SKM-1 (cell line): ENCODE data around the gene CSF1.

Source experiments
- DNase-seq: peaks from one replicate; lab custom pipeline; 2025; ENCODE audit not compliant: unreplicated experiment; lab: John Stamatoyannopoulos, UW

Gene CSF1

DNA sequence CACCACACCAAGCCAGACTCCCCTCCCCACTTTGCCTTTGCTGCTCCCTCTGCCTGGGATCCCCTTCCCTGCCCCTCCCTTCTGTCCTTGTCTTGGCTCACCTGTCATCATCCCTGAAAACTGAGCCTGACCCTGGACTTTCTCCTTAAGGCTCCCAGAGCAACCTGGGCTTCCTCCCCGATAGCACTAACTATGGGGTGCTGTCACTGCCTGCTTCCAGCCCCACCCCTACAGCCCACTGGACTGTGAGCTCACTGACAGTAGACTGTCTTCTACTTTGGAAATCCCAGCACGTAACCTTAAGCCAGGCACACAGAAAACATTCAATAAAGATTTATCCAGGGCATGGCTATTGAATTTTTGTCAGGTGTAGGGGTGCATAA is 9.5 kb upstream of the CSF1 start:
- no peak for DNase-seq

DNA sequence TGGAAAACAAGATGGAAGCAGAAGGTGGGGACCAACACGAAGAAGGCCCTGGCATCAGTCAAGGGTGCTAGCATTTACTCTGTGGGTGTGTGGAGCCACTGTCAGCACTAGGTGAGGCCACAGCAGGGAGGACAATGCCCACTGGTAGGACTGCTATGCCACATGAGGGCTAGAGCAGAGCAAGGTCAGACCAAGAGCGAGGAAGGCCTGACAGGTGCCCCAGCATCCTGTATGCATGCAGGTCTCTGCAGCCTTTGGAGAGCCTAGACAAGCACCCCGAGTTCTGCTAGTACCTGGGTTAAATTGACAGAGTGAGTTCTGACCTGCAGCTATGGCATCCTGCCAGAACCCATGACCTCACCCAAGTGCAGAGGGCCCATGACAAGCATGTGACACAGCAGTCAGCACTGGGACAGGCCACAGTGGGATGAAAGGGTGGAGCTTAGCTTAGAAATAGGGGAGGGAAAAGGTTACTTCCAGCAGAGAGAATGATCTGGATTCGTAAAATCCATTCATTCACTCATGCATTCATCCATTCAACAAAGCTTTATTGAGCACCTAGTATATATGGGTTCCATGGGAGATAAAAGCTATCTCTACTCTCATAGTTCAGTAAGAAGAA is 9.0 kb upstream of the CSF1 start:
- DNase-seq: no peak

DNA sequence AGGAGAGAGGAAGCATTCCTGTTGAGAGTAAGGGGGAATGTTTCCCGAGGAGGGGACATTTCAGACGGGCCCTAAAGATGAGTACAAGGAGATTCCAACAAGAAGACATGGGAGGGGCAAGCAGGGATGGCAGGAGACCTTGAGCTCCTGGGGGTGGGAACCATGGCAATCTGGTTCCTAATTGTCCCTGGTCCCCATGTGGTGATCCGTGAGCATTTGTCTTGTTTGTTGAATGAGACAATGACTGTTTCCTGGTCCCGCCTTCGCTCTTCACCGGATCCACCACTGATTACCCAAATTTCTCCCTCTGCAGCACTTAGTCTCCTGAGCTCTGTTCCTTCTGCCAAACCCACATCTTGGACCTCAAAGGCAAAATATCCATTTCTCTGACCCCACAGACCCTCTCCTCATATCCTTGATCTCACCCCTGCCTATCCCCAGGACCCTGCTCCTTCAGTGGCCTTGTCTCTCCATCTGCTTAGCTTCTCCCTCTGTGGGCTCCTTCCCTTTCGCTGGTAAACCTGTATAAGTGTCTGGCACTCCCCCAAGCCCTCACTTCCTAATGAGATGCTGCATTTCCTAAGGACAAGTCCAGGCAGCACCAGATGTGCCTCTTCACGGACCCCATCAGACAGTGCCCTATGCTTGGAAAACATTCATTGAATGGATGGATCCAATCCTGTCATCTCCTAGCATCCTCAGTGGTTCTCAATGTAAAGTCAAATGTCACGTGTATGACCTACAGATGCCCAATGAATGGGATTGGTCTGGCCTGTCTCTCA is 8.3 kb upstream of the CSF1 start:
- no peak for DNase-seq

DNA sequence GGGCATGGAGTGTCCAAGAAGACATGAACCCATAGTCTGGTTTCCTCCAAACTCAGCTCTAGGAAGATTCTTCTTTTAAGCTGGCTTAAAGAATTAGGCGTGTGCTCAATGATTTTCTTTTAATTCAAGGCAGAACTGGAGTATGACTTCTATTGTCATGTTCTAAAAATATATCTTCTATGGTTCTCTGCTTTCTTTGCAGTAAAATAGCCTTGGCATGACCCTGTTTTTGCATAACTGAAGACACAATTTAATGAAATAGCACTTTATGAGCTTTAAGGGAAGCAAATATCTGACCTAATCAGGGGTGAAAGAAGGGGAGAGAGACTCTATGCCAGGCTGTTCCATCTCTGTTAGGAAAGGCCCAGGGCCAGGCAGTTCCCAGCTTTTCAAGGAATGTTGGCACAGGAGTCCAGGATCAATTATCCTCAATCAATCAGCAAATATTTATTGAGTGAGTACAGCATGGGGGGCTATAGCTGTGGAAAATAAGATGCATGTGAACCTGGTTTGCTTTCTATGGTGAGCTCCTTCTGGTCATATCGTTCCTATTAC is 7.2 kb upstream of the CSF1 start:
- no peak for DNase-seq

DNA sequence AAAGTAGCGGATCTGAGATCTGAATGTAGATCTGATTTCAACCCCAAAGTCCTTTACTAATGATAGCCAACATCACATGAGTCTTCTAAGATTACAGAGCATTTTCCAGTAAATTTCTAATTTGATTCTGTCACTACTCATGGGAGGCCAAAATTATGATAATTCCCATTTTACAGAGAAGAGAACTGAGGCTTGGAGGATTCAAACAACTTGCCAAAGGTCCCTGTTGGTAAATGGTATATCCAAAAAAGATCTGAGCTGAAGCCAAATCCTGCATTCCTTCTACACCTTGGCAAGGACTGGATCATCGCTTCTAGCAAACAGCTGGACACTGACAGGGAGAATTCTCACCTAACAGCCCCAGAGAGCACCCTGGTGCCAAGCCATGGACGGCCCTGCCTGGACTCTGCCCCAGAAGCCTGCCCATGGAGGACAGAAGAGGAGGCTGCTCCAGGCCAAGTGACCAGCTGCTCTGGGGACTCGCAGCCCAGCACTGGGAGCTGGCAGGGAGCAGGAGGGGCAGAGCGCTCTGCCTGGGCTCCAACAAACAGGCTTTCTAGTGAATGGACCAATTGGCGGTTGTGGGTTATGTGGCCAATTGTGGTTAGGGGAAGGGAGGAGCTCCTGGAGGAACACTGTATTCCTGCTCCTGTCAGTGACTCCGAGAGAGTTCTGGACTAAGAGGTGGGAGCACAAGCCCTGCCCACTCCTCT is 6.4 kb upstream of the CSF1 start:
- no peak for DNase-seq

DNA sequence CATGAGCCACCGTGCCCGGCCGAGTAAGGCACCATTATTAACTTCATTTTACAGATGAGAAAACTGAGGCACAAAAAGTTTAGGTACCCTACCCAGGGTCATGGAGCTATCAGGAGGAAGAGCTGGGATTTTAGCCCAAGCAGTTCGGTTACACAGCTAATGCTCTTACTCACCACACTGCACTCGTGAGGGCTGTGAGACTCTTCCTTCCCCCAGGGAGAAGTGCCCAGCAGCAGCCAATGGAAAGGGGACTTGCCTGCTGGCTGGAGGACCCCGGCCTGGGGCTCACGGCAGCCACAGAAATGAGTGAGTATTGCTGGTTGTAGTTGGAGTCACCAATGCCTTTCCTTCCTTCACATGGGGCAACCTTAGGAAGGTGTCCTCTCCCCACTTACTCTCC is 5.2 kb upstream of the CSF1 start:
- no peak for DNase-seq

DNA sequence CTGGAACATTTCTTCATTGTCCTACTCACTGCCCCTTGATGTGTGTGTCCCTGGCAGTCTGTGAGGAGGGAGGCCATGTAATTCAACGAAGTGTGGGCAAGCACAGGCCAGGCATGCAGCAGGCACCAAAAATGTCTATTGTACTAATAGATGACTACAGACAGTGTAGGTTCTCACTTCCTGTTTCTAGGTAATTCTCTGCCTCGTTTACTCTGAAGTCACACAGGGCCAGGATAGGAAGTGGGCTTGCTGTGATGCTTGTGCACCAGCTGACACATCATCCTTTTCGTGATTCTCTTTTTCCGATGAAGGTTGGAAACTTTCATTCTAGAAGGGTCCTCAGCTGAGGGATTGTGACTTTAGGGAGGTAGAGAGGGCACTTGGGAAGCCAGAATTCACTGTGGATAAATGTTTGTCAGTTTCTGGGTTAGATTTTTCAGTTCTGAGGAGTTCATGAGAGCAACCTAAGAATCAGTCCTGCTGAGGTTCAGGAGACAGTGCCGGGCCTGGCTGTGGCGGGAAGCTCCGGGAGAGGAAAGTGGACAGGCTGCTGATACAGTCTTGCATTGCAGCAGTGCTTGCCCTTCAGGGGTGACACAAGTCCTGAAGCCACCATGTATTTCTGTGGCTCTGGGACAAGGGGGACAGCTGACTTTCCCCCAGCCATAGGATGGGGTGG is 4.3 kb upstream of the CSF1 start:
- peak; percentile 78 for DNase-seq

DNA sequence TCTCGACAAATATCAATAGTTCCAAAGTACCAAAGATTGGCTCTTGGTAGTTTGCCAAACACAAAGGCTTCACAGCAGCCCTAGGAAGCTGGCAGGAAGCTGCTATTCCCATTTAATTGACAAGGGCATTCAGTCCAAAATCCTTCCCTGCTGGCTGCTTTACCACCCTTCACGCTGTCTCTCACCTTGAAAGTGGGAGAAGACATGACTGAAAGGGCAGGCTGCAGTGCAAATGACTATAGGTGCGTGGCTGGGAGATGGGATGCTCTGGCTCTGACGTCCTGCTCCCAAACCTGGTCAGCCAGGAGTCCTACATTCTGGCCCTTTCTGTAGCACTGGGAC is 3.8 kb upstream of the CSF1 start:
- no peak for DNase-seq

DNA sequence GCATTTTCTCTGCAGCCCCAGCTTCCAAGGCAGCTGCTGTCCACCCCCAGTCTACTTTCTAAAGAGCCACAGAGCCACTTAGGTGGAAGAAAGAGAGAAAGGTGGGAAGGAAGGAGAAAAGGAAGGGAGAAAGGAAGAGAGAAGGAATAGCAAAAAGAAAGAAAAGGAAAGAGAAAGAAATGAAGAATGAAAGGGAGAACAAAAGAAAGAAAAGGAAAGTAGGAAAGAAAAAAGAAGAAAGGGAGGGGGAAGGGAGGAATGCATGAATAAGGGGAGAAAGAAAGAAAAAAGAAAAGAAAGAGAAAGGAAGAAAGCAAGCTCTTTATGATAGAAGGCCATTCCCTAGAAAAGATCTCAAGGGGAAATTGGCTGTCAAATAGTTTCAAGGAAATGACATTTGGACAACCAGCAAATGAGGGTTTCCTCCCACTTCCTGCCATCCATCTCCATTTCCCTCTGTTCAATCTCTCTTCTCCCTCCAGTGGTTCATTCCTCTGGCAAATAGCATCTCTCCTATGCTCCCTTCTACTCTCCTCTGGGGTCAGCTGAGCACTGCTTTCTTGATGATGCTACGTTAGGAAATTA is 3.4 kb upstream of the CSF1 start:
- no peak for DNase-seq

DNA sequence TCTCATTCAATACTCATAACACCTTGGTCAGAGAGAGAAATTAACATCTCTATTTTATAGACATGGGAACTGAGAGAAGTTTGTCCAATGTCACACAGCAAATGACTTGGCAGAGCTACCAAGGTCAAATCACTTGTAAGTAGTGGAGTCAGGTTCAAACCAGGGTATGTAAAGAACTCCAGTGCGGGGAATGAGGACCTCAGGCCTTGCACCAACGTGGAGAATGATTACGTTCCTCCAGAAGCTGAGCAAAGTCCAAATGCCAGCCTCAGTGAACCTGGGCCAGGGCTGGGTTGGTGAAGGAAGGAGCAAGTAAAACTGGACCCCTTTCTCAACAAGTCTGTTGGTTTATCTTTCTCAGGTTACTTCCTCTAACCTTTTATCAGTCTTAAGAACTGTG is 1.8 kb upstream of the CSF1 start:
- DNase-seq: no peak

DNA sequence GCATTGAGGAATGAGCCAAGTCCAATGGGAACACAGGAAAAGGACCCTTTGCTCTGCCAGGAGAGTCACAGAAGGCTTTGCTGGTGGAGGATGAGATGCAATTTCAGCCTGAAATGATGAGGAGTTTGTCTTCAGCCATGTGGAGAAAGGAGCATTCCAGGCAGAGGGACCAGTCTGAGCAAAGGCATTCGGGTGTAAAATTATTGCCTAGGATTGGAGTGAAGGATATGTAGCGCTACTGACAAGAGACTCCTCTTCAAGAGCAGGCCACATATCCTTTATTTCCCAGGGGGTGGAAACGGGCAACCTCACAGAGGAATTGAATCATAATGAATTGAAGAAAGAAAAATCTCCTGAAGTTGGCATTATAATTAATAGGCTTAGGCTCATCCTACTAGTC is 1.1 kb upstream of the CSF1 start:
- DNase-seq: no peak

DNA sequence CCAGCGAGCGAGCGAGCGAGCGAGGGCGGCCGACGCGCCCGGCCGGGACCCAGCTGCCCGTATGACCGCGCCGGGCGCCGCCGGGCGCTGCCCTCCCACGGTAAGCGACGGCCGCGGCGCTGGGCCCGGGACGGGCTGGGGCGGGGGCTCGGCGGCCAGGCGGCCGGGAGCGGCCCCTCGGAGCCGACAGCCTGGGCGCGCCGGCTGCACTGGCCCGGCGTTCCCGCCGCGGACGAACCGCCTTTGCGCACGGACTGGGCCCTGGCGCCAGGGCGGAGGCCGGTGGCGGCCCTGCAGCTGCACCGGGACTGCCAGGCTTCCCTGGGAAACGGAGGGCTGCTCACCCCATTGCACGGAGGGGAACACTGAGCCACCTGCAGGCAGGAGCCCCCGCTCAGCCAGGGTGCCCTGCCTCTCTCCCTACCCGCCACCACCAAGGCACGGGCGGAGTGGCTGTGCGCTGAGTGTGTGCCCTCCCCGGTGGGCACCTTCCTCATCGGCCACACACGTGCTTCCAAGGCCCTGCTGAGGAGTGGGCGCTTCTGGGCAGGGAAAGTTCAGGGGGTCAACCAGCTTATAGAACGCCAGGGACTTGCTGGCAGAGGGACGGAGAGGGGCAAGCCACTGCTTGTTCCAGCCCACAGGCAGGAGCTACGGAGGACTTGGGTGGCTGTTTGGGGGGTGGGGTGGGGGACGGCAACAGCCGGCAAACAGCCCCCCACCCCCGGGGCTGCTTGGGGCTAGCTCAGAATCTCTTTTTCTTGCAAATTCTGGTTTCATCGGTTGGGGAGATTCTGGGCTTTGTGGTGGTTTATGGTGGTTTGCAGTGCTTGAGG is 532 bp downstream of the CSF1 start:
- DNase-seq: no peak

DNA sequence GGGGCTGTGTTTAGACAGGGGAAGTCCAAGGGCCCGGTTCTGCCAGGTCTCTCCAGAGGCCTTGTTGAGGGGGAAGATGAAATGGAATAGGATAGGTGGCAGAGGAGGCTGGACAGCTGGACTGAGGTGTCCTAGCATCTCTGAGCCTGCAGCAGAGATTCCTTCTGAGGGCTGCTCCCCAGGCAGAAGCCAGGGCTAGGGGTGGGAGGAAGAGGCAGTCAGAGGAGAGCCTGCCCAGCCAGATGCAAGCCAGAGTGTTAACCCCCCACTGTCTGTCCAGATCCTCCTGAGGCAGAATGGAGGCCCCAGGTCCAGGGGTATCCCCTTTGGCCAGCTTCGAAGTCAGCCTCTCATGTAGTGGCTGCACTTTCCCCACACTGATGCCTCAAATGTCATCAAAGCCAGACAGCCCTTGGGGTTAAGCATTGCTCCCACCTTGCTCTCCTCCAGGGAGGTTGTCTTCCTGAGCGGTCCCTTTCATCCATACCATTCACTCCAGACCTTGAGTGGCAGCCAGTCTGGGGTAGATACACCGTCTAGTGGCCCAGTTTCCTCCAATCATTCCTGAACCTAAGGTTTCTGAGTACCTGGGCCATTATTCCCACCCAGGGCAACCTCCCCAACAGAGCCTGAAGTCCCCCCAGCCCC is 1.7 kb downstream of the CSF1 start:
- no peak for DNase-seq

DNA sequence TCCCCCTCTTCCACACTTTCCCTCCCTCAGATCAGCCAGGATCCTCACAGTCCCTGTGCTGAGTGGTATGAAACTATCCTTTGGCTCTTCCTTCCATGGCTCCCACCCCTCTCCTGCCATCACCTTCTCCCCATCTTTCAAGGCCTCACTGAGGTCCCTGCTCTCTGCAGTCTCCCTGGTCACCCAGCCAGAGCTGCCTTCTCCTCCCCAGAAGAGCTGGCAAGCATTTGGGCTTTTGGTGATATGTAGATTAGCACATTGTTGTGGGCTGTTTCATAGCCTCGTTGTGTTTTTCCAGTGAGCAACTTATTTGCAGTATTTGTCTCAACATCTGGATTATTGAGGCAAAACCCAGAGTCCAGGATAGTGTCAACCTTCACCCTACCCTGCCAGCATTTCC is 2.2 kb downstream of the CSF1 start:
- DNase-seq: no peak

DNA sequence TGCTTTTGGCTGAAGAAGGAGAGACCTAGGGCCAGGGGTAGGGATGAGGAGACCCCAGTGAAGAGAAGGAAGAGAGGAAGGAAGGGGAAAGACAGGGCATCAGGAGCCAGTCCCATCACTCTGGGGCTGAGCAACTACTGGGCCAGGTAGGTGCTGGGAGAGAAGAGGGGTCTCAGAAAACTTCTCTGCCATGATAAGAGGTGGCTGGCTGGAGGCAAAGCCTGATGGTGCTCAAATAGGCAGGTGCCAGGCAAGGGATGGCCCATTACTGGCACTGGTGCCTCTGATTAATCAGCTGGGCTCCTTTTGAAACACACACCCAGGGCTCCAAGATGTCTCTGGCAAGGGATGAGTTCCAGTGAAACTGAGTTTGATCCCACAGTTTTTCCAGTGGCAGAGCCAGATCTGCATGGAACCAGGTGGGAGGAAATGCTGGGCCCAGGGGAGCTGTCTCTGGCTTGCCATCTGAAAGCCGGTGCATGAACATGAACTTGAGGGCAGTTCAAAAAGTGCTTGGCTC is 2.8 kb downstream of the CSF1 start:
- DNase-seq: no peak

DNA sequence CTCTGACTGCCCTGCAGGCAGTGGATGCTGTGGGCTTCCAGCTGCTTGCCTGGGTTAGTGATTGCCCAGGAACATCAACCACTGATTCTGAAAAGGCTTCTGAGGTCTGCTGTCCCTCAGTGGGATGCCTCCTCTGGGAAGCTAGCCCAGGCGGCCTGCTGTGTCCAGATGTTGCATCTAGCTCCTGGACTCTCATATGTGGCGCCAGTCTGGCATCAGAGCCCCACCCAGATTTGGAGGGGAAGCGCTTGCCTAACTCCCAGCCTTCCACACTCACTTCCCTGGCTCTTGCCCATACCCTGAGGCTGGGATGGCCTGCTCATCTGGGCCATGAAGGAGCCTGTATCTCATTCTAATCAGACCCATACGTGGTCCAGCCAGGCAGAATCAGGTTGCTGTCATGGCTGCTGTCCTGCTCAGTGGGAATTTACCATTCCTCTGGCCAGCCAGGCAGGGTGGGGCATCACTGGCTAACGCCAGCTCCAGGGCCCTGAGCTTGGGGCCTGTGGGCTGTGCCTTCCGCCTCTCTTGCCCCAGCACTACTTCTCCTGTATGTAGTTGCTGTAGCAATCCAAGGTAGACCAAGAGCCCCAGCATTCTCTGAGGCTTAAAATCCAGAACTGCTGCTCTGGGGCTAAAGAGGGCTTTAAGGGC is 4.1 kb downstream of the CSF1 start:
- no peak for DNase-seq

DNA sequence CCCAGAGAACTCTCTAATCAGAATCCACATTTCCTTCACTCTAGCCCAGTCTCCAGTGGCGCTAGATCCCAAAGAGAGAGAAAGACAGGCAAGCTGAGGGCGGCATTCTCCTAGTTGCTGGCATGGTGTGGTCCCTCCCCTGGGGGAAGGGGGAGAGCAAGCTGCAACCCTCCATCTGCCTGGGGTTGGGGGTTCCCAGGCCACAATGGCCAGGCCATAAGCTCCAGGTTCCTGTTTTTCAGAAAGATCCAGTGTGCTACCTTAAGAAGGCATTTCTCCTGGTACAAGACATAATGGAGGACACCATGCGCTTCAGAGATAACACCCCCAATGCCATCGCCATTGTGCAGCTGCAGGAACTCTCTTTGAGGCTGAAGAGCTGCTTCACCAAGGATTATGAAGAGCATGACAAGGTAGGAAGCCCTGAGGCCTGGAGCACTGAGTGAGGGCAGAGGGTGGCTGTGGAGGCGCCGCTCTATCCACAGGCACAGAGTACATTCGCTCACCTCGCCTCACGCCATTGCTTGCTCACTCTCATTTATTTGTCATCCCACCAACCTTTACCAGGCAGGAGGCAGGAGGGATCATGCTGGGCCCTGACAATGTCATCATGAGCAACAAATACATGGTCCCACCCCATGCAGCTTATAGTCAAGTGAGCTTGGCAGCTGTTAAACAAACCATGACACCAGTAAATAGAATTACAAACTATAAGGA is 6.6 kb downstream of the CSF1 start:
- no peak for DNase-seq

DNA sequence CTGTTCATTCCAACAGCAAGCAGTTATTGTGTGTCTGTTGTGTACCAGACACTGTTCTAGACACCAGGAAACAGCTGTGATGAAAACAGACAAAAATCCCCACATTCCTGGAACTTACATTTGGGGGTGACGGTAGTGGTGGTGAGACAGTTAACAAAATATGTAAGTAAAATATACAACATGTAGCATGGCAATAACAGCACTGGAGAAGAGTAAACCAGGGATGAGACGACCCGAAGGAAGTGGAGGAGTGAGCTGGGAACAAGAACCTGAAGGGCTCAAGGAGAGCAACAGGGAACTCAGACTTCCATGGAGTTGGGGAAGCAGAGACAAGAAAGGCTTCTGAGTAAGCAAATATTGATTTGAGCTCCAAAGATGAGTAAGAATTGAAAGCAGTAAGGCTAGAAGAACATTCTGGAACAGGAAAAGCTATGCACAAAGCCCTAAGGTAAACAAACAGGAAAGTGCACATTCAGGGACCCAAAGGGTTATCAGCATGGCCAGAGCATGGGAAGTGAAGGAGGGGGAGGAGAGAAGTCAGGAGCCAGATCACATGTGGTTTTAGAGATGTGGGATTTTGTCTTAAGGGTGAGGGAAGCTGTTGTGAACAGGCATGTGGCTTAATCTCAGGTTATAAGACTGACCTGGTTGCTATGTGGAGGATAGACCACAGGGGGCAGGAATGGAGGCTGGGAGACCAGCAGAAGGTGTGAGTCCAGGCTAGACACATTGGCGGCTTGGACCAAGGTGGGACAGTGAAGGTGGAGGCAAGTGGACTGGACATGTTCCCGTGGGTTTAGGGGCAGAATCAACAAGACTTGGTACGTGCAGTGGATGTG is 7.3 kb downstream of the CSF1 start:
- DNase-seq: no peak
